HL-60/S4 treated with retinoic acid at 250 ng/mL for 4 days and 3 days (cell line): ENCODE measurements around the gene PFKM.

Experiments
- in situ Hi-C: fragments of 300-500 bp; cut with MboI; formaldehyde crosslinking; loops from 2 replicates; pipeline ENCODE4 v1.7.0; 2022; ENCODE audit warnings: low sequenced_read_pairs

Gene PFKM

DNA sequence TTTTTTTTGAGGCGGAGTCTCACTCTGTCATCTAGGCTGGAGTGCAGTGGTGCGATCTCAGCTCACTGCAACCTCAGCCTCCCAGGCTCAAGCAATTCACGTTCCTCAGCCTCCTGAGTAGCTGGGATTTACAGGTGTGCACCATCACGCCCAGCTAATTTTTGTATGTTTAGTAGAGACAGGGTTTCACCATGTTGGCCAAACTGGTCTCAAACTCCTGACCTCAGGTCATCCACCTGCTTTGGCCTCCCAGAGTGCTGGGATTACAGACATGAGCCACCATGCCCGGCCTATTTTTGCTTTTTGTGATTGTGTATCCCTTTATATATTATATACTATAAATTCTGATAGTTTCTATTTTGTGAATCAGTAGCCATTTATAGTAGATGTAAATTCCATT is 36.6 kb downstream of the PFKM start:
- in situ Hi-C loops: loop anchor here (25.0 kb wide), 1 partner anchor 418 kb away; the partner anchor contains the start of gene ENDOU

DNA sequence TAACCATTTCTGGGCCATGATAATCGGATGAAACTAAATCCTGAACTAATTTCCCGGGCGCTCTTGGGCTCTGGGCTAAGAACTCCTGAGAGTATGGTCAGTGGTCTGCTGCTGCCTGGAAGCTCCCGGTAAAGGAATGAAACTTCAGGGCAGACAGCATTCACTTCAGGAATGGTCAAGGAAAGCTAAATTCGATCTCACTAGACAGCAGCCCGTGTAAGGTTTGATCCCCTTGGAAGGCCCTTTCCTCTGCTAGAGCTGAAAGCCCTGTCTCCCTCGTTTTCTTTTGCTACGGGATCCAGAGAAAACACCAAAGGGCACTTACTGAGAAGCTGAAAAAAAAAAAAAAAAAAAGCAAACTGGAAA is 37.5 kb downstream of the PFKM start:
- in situ Hi-C loops: loop anchor here (25.0 kb wide), 1 partner anchor 419 kb away; the partner anchor contains the start of gene ENDOU

DNA sequence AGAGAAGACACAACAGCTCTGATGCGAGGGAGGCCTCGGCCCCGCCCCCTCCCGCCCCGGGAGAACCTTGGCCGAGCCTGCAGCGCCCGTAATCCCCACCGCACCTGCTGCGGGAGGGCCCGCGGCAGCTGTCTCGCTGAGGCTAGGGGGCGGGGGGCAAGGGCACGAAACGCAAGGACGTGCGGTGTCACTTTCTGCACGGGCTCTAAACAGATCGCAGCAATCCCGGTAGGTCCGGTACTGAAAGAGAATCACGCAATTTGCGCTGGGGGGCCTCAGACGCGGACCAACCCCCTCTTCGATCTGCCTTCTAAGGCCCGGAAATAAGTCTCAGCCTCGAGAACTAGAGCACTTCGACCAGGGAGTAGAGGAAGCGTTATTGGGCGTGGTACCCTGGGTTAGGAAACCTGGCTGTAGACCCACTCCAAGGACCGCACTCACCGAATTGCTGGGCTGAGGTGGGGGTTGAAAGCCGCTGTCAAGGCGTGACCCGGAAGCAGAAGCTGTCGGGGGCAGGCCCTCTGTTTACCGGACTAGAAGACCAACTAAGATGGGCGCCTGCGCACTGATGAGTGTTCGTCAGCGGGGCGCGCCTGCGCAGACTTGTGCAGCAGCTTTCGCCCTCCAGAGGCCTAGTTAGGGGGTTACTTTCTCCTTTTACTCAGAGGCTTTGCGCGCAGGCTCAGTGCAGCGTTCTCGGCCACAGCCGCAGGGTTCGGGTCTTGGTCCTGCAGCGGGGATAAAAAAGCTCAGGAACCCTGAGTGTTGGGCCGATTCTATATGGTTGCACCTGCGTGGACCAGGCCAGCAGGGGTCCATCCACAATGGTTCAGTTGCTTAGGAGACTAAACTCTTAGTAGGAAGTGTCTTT is 38.1 kb downstream of the PFKM start, which contains the start of gene ASB8:
Gene ASB8, minus strand, starts transcription at position 498 of the 871 bp plus-strand sequence. CDS start 4,019 bp downstream, outside the sequence.
- in situ Hi-C loops: loop anchor here (25.0 kb wide), 1 partner anchor 420 kb away; the partner anchor contains the start of gene ENDOU

DNA sequence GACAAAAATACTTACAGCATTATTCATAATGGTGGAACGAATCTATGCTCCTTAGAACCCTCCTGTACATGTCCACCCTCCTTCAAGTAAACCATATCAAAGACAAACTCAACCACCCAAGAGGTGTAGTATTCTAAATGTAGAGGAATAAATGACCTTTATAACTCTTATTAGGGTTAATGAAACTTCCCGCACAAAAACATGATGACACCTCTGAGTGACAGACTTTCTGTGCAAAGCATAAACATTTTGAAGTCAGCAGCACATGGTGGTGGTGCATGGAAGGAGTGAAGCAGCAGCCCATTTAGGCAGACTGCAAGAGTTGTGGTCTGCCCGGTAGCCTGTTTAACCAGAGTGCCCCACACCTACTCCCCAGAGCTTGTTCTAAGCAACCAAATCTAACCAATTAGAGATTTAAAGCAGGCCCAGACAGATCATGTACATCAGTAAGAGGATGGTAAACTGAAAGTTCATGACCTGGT is 38.8 kb downstream of the PFKM start:
- in situ Hi-C loops: loop anchor here (25.0 kb wide), 1 partner anchor 421 kb away; the partner anchor contains the start of gene ENDOU

DNA sequence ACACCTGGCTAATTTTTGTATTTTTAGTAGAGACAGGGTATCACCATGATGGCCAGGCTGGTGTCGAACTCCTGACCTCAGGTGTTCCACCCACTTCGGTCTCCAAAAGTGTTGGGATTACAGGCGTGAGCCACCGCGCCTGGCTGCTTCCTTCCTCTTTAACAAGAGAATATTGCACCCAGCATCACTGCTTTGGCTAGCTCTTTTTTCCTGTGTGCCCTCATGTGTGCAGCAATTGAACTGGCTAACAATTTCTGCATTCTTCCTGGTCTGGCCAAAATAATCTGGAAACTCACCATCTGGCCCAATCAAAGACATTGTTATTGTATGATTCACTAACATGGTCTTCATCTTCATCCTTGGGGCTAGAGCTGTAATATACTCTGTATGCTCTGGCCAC is 40.9 kb downstream of the PFKM start:
- in situ Hi-C loops: loop anchor here (25.0 kb wide), 1 partner anchor 423 kb away; the partner anchor contains the start of gene ENDOU

DNA sequence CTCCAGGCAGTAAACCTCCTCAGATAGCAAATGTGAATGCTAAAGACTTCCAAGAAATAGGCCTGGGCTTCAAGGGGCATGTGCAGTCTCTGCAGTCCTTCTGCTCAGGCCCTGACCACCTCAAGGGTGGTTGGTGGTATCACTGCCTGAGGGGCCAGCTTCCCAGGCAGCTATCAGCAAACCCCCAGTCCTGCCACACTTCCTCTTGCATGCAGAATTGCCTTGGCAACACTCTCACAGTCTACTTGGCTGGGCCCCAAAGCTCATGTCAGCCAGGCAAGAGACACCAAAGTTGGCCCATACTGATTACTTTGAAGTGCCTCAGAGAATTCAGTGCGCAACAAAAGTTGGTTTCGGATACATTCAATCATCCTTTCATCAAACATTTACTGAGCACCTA is 41.6 kb downstream of the PFKM start:
- in situ Hi-C loops: loop anchor here (25.0 kb wide), 1 partner anchor 424 kb away; the partner anchor contains the start of gene ENDOU

DNA sequence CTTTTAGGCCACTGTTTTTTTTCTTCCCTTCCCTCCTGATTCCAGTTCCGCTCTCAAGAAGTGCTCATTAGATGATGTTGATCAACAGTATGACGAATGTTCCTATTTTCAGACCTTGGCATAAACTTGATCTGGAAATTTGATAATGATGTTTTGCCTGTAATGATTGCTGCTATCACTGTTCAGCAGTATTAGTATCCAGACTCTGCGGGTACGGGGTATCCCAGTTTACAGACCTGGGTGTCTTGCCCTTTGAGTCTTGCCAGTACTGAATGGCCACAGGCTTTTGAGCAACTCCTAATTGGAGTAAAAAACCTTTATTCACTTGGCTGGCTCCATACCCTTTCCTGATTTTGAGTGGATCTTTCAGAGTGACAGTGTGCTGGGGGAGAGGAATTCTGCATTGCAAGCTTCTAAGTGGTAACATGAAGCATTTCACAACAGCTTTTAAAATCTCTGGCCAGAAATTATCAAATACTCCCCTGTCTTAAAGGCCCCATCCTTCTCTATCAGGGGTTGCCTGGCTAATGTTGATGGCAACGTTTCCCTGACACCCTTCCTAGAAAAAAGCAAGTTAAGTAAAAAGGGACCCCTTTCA is 44.1 kb downstream of the PFKM start:
- in situ Hi-C loops: loop anchor here (25.0 kb wide), 1 partner anchor 426 kb away; the partner anchor contains the start of gene ENDOU

DNA sequence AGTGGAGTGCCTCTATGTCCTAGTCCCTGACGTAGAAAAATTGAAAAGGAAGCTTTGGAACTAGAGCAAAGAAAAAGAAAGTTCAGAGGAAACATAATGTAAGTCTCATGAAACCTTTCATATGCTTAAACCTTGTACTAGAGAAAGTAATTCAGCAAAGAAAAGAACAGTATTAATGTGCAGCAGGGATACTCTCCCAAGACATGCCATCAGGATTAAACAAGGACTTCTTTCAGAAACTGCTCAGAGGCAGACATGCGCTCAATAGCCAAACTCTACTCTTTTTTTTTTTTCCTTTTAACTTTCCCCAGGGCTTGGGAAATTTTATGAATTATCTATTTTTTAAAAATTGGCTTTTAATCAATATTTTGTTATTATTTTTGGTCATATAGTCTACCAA is 45.3 kb downstream of the PFKM start:
- in situ Hi-C loops: loop anchor here (25.0 kb wide), 1 partner anchor 427 kb away; the partner anchor contains the start of gene ENDOU

DNA sequence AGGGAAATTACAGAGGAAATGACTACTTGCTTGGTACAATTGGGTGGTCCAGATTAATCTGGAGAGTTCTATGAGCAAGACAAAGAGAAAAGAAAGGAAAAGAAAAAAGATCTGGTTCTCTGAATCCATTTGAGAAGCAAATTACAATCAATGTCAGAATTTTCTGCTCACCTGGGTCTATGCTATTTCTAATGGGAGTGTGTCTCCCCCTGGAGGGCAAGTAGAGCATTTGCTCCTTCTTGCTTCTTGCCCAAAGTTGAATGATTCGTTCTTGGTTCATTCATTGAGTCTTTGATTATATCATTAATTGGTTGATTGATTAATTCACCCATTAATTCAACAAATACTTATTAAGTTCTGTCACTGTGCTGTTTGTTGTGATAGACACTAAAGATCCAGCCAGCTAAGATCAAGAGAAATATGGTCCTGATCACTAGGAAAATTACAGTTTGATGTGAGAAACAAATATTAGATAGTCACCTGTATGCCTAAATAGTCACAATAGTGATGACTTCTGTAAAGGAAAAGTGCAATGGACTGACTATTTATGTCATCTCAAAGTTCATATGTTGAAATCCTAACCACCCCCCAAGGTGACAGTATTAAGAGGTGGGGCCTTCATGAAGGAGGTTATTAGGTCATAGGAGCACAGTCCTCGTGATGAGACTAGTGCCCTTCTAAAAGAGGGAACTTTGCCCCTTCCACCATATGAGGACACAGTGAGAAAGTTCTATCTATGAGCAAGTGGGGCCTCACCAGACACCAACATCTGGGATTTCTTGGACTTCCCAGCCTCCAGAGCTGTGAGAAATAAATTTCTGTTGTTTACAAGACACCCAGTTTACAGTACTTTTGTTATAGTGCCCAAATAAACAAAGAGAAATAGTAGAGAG is 46.2 kb downstream of the PFKM start:
- in situ Hi-C loops: loop anchor here (25.0 kb wide), 1 partner anchor 428 kb away; the partner anchor contains the start of gene ENDOU

DNA sequence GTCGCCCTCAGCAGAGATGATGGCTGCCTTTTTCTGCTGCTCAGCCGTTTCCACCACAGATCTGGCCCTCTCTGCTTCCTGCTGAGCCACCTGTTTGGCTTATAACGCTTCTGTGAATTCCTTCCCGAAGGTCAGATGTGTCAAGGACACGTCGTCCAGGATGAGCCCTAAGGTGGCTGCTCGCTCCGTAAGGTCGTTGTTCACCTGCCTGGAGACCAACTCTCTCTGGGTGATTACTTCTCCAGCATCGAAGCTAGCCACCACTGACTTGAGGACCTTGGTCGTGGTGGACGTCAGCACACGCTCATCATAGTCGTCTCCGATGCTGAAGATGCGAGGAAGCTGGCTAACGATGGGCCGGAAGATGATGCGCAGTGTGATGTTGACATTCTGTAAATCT is 49.8 kb downstream of the PFKM start:
- in situ Hi-C loops: loop anchor here (25.0 kb wide), 1 partner anchor 432 kb away; the partner anchor contains the start of gene ENDOU

DNA sequence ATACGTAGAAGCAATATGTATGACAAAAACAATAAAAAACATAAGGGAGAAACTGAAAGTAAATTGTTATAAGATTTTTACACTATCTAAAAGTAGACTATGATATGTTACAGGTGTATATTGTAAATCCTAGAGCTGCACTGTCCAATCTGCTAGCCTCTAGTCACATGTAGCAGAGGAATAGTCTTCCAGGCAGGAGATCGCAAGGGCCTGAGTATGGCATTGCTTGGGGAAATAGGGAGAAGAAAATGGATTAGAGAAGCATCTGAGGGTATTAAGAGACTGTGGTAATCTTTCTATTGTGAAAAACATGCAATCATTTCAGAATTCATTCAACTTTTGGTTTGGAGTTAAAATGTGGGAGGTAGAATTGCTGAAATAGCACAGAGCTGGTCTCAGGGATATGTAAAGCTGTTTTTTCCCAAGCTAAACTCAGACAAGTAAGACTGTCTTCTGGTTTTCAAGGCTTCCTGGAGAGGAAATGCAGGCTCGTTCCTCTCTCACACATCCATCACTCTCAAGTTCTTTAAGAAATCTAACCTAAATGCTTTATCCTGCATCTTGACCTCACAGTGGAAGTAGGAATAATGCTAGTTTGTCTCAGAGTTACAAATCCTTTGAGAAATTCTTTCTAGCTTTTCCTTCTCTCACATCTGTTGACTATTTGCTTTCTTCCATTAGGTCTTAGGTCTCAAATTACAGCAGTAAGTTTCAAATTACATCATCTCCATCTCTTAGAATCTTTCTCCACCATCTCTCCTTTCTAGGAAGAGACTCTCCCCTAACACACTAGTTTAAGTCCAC is 56.7 kb downstream of the PFKM start:
- in situ Hi-C loops: no loop called here

DNA sequence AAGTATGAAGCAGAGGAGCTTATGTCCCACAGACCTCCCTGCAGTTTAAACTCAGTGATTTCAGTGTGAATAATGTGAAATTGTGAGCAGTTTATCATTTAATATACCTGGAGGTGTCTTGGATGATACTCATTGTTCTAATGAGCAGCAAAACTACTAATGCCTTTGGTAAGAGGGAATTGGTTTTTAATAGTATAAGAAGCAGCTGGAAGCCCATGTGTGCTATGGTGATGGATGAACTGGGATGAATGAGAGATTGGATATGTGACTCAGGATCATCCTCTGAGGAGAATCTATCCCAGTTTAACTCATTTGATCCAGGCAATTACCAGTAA is 57.2 kb downstream of the PFKM start:
- in situ Hi-C loops: no loop called here

DNA sequence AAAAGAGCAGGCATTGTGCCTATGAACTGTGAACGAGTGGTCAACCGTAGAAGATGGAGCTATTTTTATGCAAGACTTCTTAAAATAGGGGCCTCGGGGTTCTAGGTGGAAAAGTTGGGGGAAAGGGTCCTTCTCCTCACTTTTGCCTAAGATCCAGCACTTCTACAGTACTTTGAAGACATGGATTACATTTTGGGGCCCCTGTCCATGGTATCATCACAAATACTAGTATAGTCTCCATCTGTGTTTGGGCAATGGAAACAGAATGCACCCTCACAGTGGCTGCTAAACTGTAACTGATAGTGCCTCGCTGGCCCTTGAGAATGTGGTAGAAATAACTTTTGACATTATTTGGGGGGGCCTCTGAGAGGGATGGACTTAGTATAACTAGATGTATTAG is 58.8 kb downstream of the PFKM start:
- in situ Hi-C loops: no loop called here

DNA sequence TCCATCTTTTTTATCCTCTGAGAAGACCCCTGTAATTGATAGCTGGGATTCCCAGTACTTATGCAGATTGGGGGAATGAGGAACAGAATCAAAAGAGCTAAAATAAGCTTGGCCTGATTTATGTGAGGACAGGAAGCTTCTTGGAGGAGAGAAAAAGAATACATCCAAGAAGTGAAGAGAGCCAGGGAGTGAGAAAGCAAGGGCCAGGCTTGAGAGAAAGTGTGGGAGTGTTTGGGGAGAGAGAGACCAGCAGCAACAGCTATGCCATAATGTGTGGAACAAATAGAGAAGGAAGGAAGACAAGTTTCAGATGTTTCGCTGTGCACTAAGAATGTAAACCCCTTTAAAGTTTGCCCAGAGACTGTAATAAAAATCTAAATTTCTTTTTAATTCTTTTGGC is 60.3 kb downstream of the PFKM start:
- in situ Hi-C loops: no loop called here

DNA sequence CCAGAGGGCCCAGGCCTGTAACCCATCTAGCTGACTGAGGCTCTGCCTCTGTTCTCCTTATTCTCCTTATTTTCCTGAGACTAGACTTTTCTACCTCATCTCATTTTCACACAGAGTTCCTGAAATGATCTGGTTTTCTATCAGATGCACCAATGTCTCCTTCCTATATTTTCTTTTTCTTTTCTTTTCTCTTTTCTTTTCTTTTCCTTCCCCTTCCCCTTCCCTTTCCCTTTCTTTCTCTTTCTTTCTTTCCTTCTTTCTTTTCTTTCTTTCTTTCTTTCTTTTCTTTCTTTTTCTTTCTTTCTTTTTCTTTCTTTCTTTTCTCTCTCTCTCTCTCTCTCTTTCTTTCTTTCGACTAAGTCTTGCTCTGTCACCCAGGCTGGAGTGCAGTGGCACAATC is 61.3 kb downstream of the PFKM start:
- in situ Hi-C loops: no loop called here

DNA sequence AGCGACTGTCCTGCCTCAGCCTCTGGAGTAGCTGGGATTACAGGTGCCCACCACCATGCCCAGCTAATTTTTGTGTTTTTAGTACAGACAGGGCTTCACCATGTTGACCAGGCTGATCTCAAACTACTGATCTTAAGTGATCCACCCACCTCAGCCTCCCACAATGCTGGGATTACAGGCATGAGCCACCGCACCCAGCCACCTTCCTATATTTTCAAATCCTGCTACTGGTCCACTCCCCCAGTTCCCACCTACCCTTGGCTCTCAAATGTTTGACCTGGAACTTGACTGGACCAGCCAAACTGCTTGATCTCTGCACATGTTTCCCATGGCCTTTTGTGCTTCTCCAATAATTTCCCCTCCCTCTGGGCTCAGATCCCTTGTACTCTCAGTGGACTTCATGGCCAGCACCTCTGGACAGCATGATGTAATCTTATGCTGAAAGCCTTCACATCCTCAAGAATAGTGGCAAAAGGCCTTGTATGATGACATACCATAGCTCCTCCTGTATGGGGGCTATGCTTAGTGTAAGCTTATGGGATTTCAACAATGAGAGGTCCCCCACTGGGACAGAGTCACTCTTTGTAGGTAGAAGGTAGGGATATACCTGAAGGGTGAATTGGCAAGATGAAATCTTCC is 61.8 kb downstream of the PFKM start:
- in situ Hi-C loops: no loop called here

DNA sequence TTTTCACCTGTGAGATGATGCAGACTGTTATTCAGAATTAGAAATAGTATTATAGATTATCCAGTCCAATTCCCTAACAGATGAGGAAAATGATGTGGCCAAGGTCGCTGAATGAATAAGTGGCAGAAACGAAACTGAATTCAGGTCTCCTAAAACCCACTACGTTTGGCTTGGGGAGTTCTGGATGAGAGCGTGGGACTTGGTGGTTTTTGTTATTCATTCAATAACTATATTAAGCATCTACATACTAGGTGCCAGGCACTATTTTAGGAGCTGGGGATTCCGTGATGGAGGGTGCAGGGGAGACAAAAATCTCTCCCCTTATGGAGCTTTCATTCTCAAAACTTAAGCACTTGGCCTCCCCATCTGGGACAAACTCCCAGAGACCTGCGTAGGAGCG is 63.5 kb downstream of the PFKM start:
- in situ Hi-C loops: no loop called here

DNA sequence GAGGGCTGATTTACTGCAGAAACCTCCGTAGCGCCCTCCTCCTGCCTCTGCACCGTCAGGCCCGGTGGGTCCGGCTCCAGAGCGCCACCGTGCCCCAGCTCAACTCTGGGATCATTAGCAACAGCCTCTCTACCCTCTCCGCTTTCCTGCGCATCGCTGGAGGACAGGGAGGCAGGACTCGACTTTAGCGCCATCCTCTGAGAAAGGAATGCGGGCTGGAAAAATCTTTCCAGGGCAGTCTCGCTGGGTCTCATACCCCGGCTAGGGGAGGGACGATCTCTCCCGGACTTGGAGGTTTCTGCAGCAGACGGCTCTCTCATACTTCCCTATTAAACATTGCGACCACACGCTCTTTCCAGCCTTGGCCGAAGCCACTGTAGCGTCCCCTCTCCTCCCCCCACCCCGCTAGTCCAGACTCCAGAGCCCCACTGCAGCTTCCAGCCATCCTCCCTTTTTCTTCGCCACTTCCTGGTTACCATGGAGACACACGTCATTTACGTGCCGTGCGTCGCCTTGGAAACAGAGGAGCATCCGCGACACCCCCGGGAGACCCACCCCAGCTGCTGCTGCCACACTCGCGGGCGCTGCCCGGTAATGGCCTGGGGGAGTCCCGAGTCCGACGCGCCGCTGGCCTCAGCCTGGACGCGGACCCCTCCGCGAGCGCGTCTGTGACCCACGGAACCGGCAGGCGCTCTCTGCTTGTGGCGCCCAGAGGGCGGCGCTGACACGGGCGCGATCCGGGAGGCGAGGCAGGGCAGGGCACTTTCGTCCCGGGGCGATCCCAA is 64.1 kb downstream of the PFKM start, which contains the start of gene CCDC184:
Gene CCDC184, plus strand, starts transcription at position 554 of the 785 bp plus-strand sequence. CDS start 479 bp downstream, outside the sequence.
- in situ Hi-C loops: no loop called here
